Ascending aorta (tissue), 2 donors: ENCODE results near the gene FAM131C. TPM values are rescaled to one million over a fixed set of nuclear protein-coding genes. Genes with fewer than 3 reads are reported as not detected.

Experiments used
- DNase-seq, 2 donors: peaks; one replicate each; pipeline ENCODE4 v3.0.0-alpha.2; 2019; ENCODE audit warnings: low spot score in 2 of 2
- H3K27ac ChIP-seq, 2 donors: fragments of 200-600 bp; sonication (generic); one replicate each; pipeline ENCODE4 v1.5.1; 2016 to 2017; ENCODE audit warnings: mild to moderate bottlenecking in 1 of 2
- H3K27me3 ChIP-seq: fragments of 200-600 bp; sonication (generic); one replicate; pipeline ENCODE4 v1.5.1; 2017
- H3K36me3 ChIP-seq, 2 donors: fragments of 200-600 bp; sonication (generic); one replicate each; pipeline ENCODE4 v1.5.1; 2016
- H3K4me1 ChIP-seq, 2 donors: fragments of 200-600 bp; sonication (generic); one replicate each; pipeline ENCODE4 v1.5.1; 2016 to 2017; ENCODE audit warnings: mild to moderate bottlenecking in 1 of 2
- H3K4me3 ChIP-seq, 2 donors: fragments of 200-600 bp; sonication (generic); one replicate each; pipeline ENCODE4 v1.5.1; 2016 to 2017; ENCODE audit warnings: mild to moderate bottlenecking in 1 of 2
- H3K9me3 ChIP-seq, 2 donors: fragments of 200-600 bp; sonication (generic); one replicate each; pipeline ENCODE4 v1.5.1; 2016
- intact Hi-C: fragments of 100-400 bp; cut with DNase I; formaldehyde crosslinking; loops from one replicate; pipeline ENCODE4 v1.15.1; 2023
- total RNA-seq: library from RNA; depleted of rRNA; stranded (reverse); fragments of >200 nt; gene quantifications from one replicate; pipeline ENCODE4 v1.1.0, GENCODE V29; 2016
- TF ChIP-seq, protein P1 (sequence below), 3 experiments: fragments of 200-600 bp in 2 of 3; fragments of 450-650 bp in 1 of 3; sonication (generic) in 2 of 3; IDR thresholded peaks; one replicate each; pipeline ENCODE4 v1.5.1; 2016 to 2019; ENCODE audit warnings: antibody characterized with exemption in 3 of 3, mild to moderate bottlenecking in 1 of 3, moderate library complexity in 1 of 3

The FAM131C gene
- total RNA-seq, 1 donor from 2014 or later: 0.21 TPM

DNA sequence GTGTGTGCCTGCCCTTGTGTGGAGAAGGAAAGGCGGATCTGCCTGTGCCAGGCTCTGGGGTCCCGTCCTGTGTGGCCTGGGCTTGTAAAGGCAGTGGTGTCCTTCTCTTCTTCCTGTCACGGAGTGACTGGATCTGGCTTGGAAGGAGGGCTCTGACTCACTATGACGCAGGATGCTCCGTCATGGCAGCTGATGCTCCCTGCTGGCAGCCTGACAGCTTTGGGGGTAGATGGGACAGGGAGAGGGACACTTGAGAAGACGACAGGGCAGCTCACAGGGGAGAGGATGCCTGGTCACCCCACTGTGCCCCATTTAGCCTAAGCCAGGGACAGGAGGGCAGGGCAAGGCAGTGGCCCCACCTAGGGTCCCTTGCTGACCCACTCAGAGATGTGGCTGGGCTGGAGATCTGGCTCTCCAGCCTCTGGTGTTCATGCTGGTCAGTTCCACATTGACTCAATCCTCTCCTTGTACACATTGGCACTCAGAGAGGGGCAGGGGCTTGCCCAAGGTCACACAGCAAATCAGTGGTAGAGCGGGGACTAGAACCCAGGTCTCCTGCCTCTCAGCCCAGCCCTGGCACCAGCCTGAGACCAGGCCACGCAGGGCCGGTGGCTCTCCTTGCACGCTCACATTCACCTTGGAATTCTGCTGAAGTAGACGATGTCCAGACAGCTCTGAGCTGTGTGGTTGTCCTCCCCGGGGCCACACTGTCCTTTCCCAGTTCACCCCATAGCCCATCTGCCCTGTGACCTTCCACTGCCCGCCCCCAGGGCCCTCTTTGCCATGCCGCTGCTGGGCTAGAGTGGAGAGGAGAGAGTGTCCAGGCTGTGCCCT is 2.8 kb upstream of the FAM131C start:
- DNase-seq: peak in 1 of 2 donors; percentile 86
- intact Hi-C loops: loop anchor here (5.0 kb wide), 1 partner anchor 291 kb away; the partner anchor contains the start of gene SZRD1

DNA sequence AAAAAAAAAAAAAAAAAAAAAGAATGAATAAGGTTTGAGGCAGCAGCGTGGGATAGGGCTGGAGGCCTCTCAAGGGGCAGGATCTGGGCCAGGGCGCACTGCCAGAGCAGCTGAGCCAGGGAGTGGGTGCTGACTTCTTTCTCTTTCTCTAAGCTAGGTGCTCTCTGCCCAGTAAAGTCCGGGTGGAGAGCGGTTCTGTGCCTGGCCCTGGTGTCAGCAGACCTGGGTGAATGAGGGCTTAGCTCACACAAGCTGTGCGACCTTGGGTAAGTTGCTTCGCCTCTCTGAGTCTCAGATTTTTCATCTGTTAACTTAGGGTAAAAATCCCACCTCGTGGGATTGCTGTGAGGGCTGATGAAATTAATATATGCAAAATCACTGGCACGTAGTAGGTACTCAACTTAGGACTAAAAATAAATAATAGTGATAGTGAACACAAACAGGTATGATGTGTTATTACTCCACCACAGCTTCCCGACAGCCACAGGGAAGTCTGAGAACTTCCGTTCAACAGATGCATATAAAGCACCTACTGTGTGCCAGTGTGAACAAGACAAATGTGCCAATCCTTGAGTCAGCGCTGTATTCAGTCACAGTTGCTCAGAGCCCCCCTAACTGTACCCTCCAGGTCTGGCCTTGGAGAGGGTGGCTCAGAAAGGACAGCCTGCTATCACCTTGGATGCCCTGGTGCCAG is 2.0 kb upstream of the FAM131C start:
- Histone ChIP-seq H3K27me3 (no peaks in the 10 kb centered on the region), H3K27ac (no peak overlapping the region), H3K4me3 (no peak overlapping the region), H3K4me1 (peaks cover 19 to 24% of the 10 kb centered on the region in 2 donors), H3K36me3 (no peaks in the 10 kb centered on the region), H3K9me3 (no peaks in the 10 kb centered on the region)
- TF ChIP-seq, protein P1, sequence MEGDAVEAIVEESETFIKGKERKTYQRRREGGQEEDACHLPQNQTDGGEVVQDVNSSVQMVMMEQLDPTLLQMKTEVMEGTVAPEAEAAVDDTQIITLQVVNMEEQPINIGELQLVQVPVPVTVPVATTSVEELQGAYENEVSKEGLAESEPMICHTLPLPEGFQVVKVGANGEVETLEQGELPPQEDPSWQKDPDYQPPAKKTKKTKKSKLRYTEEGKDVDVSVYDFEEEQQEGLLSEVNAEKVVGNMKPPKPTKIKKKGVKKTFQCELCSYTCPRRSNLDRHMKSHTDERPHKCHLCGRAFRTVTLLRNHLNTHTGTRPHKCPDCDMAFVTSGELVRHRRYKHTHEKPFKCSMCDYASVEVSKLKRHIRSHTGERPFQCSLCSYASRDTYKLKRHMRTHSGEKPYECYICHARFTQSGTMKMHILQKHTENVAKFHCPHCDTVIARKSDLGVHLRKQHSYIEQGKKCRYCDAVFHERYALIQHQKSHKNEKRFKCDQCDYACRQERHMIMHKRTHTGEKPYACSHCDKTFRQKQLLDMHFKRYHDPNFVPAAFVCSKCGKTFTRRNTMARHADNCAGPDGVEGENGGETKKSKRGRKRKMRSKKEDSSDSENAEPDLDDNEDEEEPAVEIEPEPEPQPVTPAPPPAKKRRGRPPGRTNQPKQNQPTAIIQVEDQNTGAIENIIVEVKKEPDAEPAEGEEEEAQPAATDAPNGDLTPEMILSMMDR (IDR thresholded peaks at IDR 0.05): no peak
- DNase-seq: peak; percentile 39 to 89
- intact Hi-C loops: loop anchor here (5.0 kb wide), 1 partner anchor 292 kb away; the partner anchor contains the start of gene SZRD1

More for the DNA sequence above, 2.8 kb upstream of the FAM131C start:
- no peaks in the 10 kb centered on the region for H3K36me3 ChIP-seq
- H3K4me3 ChIP-seq: no peak overlapping the region
- peak overlapping the region in 1 of 2 donors; percentile 59 for H3K27ac ChIP-seq
- no peaks in the 10 kb centered on the region for H3K9me3 ChIP-seq
- no peaks in the 10 kb centered on the region for H3K27me3 ChIP-seq
- TF ChIP-seq, protein P1 (IDR thresholded peaks at IDR 0.05): no peak
- H3K4me1 ChIP-seq: peaks cover 19 to 24% of the 10 kb centered on the region in 2 donors

DNA sequence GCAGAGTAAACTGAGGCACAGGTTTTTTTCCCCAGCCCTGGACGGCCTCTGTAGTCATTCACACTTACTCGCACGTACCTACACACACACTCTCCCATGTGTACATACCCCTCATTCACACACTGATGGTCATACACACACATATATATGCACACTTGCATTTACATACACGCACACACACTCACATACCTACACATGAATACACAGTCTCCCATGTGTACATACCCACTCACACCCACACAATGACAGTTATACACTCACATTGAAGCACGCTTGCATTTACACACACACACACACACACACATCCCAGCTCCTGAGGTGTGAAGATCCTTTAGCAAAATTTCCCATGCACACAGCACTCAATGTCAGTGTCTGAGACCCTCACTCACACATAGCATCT is 766 bp upstream of the FAM131C start:
- Histone ChIP-seq H3K9me3 (no peaks in the 10 kb centered on the region), H3K36me3 (no peaks in the 10 kb centered on the region), H3K4me3 (no peak overlapping the region), H3K27ac (no peak overlapping the region), H3K27me3 (no peaks in the 10 kb centered on the region), H3K4me1 (peaks cover 19 to 24% of the 10 kb centered on the region in 2 donors)
- DNase-seq: no peak
- intact Hi-C loops: no loop called here
- TF ChIP-seq, protein P1 (IDR thresholded peaks at IDR 0.05): no peak

DNA sequence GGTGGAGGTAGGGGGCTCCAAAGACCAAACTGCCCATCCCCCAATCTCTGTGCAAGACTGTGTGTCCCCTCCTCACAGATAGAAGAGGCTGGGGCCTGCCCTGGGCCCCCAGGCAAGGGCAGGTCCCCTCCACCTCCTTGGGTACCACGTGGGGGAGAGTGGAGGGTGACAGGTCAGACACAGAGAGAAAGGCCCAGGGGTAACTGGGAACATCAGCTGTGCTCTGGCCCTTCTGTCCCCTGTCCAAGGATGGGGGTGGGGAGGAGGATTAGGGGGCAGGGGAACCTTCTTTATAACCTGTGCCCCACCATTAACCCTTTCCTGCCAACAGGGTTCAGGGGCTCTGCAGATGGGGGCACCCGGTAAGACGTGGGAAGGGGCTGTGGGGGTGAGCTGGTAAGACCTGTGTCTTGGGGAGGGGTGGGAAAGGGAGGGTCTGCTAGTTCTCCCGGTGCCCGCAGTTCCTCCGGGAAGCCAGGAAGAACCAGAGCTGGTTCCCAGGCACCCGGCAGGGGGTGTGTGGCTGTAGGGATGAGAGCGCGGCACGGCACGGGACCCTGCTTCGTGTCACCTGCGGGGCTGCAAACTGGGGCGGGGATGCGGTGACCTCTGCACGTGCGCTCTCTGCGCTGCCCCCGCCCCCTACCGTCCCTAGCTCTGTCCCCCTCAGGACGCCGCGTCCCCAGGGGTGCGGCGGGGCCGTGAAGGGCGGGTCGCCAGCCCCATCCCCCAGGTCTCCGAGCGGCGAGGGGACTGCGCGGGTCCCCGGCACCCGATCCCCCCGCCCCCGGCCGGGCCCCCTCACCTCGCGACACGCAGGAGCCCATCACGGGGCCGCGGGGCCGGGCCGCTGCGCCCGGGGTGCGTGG is 601 bp downstream of the FAM131C start:
- peaks cover 24 to 30% of the 10 kb centered on the region in 2 donors for H3K4me1 ChIP-seq
- H3K27me3 ChIP-seq: no peaks in the 10 kb centered on the region
- intact Hi-C loops: no loop called here
- H3K4me3 ChIP-seq: peak overlapping the region; percentile 62 to 68
- H3K9me3 ChIP-seq: no peaks in the 10 kb centered on the region
- TF ChIP-seq, protein P1 (IDR thresholded peaks at IDR 0.05): peak in 1 of 3 experiments; percentile 8
- no peak for DNase-seq
- H3K27ac ChIP-seq: no peak overlapping the region
- no peaks in the 10 kb centered on the region for H3K36me3 ChIP-seq

DNA sequence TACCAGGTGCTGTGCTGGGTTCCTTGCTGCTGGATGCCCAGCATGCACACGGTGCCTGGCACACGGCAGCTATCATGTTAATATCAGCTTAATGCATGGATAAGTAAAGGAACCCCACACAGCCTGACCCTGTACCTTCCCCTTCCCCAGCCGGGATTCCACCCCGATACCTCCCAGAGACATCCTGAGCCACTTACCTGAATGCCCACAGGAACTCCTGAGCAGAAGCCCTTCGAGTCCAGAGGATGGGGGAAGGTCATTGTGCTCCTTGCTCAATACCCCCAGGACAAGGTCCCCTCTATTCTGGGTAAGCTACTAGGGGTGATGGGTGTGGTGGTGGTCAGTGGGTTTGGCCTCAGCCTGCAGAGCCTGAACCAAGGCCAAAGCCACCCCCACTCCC is 1.4 kb downstream of the FAM131C start:
- intact Hi-C loops: no loop called here
- no peak for DNase-seq
- H3K4me1 ChIP-seq: peaks cover 24 to 30% of the 10 kb centered on the region in 2 donors

More for the DNA sequence above, 1.4 kb downstream of the FAM131C start:
- no peak overlapping the region for H3K27ac ChIP-seq
- no peaks in the 10 kb centered on the region for H3K9me3 ChIP-seq
- no peaks in the 10 kb centered on the region for H3K27me3 ChIP-seq
- no peak overlapping the region for H3K4me3 ChIP-seq
- H3K36me3 ChIP-seq: no peaks in the 10 kb centered on the region
- TF ChIP-seq, protein P1 (IDR thresholded peaks at IDR 0.05): no peak
